Measurements from ENCODE around the gene KRT71.

DNA sequence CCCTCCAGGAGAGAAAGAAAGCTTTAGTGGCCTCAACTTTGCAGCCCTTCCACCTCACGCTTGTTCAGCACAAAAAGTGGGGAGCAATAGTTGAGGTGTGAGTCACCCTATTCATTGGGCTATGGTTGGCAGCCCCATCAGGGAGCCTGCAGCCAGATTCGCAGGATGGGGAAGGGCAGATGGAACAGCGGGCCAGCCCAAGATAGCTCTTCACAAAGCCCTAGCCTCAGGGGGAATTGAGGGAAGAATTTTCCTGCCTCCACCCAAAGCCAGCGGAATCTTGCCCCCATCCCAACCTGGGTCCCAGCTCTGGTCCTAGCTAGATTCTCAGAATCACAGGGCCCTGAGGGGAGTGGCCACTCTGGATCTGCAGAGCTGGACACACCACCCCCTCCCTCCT, 29.1 kb downstream of the KRT71 start:
- no peak for TF ChIP-seq CTCF (IDR thresholded peaks at IDR 0.05)
- no peak for TF ChIP-seq POLR2A (IDR thresholded peaks at IDR 0.05)
